ENCODE results near the gene GUCY1A2. TPM values are rescaled to one million over a fixed set of nuclear protein-coding genes. Genes with fewer than 3 reads are reported as not detected.

The GUCY1A2 gene
- total and polyA plus RNA-seq, 2 donors (not counting 3 experiments of a cell fraction or from before 2014, with no cell fraction given), result 0.02 to 0.03 TPM

- Histone ChIP-seq H3K27me3 (ENCODE audit: control insufficient read depth in 2 of 2, insufficient read depth in 2 of 2, low read length in 2 of 2) (no peaks in the 10 kb centered on the region), H3K9me1 (replicated peaks; ENCODE audit: control insufficient read depth, extremely low read depth, insufficient read depth, low read length) (no peaks in the 10 kb centered on the region), H3K27ac (ENCODE audit: insufficient read depth, low read depth, low read length) (no peak overlapping the region), H3K9ac (replicated peaks; ENCODE audit: extremely low read depth, insufficient read depth, low read length) (no peak overlapping the region), H3K4me1 (ENCODE audit: control insufficient read depth, extremely low read depth, insufficient read depth, low read length) (no peaks in the 10 kb centered on the region), H4K20me1 (replicated peaks; ENCODE audit: control insufficient read depth, extremely low read depth, insufficient read depth, low read length) (no peaks in the 10 kb centered on the region), H3K79me2 (ENCODE audit: control insufficient read depth, insufficient read depth, low read length) (no peaks in the 10 kb centered on the region), H3K4me2 (ENCODE audit: insufficient read depth, low read length) (no peak overlapping the region), H3K9me3 (replicated peaks; ENCODE audit: control insufficient read depth, insufficient read depth, low read length) (no peaks in the 10 kb centered on the region), H3K36me3 (ENCODE audit: control insufficient read depth in 2 of 2, extremely low read depth in 1 of 2, insufficient read depth in 2 of 2, low read length in 2 of 2) (no peaks in the 10 kb centered on the region), H2AFZ (ENCODE audit: low read depth, low read length) (no peak overlapping the region), H3K4me3 (replicated peaks in 1 of 3; ENCODE audit: insufficient read depth in 1 of 3, low read depth in 1 of 3, low read length in 3 of 3) (no peak overlapping the region)
- intact Hi-C loops (cut with micrococcal nuclease), result no loop called here
- FAIRE-seq (no peak), DNase-seq (ENCODE audit: low read depth, low spot score) (no peak)
- no peak for TF ChIP-seq FOS (IDR thresholded peaks at IDR 0.05; ENCODE audit: borderline replicate concordance, insufficient read depth, low read length)
- no peak for TF ChIP-seq GATA2 (IDR thresholded peaks at IDR 0.05; ENCODE audit: insufficient read depth, insufficient read length, low read depth, low read length)
- TF ChIP-seq POLR2A (IDR thresholded peaks at IDR 0.05; ENCODE audit: low read depth, low read length), result no peak
- no peak for TF ChIP-seq POLR2AphosphoS5 (IDR thresholded peaks at IDR 0.05; ENCODE audit: insufficient read depth, low read depth, low read length)
- TF ChIP-seq MAX (IDR thresholded peaks at IDR 0.05; ENCODE audit: insufficient read depth, insufficient read length), result no peak
- no peak for TF ChIP-seq CTCF (IDR thresholded peaks at IDR 0.05; ENCODE audit: extremely low read depth in 1 of 2, insufficient read depth in 1 of 2, low read depth in 1 of 2, low read length in 2 of 2)
- no peak for TF ChIP-seq MYC (IDR thresholded peaks at IDR 0.05; ENCODE audit: low read depth, low read length)
- no peak for TF ChIP-seq EZH2 (IDR thresholded peaks at IDR 0.05; ENCODE audit: borderline replicate concordance, low read depth, low read length, severe bottlenecking)
- TF ChIP-seq JUN (IDR thresholded peaks at IDR 0.05; ENCODE audit: borderline replicate concordance, insufficient read depth, insufficient read length, low read depth), result no peak
- no TSS peak for BruUV-seq (replicated peaks)
- POLR2A ChIA-PET, result no interaction called here
- CTCF ChIA-PET, result no interaction called here
- dilution Hi-C loops (cut with MboI; ENCODE audit: extremely low pct_ligation_motif_present, low sequenced_read_pairs), result no loop called here
These were observed 138.3 kb downstream of the GUCY1A2 start for GRCh38 chr11:106879832-106880546.
